Activated CD4-positive, CD25-positive, alpha-beta regulatory T cell treated with anti-CD3 and anti-CD28 coated beads, Interleukin-2, amount 50 U/mL, for 24 hours (primary cell): ENCODE measurements around the gene RRAGA.
"Not testable (repeated sequence)": the region's sequence is repeated elsewhere in the genome, so short reads cannot be mapped to it uniquely, and the experiment has no call there.

Source experiments
- ATAC-seq, 2 donors: fragments of 150-1000 bp; cut with Tn5 transposase; one replicate each; pipeline ENCODE4 v1.10.0; 2021; ENCODE audit warnings: mild to moderate bottlenecking in 1 of 2, moderate library complexity in 1 of 2

RRAGA gene

DNA sequence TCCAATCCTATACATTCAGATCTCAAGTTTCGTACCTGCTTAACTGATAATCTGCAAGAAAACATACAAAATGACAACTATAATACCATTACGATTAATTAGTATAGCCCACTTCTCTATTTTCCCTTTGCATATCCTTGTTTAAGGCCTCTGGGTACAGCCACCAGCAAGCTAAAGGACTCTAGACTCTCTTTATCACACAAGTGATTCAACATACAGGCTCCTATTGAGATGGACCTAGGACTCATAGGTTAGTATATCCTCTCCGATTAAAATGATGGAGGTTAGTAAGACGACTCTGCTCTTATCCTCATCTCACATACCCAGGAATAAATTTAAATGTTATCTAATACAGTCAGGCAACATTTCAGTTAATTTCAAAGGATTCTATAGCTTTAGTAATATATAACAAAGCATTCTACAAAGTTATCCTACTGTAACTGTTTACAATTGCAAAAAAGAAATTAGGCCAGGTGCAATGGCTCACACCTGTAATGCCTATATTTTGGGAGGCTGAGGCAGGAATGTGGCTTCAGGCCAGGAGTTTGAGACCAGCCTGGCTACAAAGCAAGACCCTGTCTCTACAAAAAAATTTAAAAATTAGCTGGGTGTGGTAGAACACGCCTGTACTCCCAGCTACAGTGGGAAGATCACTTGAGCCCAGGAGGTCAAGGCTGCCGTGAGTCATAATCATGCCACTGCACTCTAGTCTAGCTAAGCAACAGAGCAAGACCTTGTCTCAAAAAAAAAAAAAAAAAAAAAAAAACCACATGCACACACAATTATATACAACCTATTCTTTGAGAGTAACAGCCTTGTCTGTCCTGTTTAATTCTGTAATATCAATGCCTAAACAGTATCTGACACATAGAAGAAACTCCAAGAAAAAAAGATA lies 38.1 kb downstream of the RRAGA start:
- no peak for ATAC-seq

DNA sequence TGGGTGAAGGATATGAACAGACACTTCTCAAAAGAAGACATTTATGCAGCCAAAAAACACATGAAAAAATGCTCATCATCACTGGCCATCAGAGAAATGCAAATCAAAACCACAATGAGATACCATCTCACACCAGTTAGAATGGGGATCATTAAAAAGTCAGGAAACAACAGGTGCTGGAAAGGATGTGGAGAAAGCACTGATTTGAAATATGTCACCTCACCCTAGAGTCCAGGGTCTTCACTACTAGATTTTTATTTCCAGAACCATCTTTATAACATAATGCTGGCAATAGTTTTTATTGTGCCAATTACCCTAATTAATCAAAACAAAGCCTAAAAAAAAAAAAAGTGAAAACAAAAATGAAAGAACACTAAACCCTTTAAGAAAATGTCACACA lies 48.2 kb downstream of the RRAGA start:
- not testable (repeated sequence) for ATAC-seq
